ENCODE results near the gene HECTD1. TPM values are rescaled to one million over a fixed set of nuclear protein-coding genes. Genes with fewer than 3 reads are reported as not detected.

The HECTD1 gene
- total RNA-seq, 1 donor from 2014 or later = 234 TPM

- Histone ChIP-seq H3K4me3 (ENCODE audit: low read length in 3 of 3) (no peak overlapping the region), H3K9me3 (ENCODE audit: control insufficient read depth in 3 of 3, low read length in 3 of 3) (no peaks in the 10 kb centered on the region), H3K9ac (ENCODE audit: low read depth in 1 of 3, low read length in 3 of 3) (peak overlapping the region in 2 of 3 donors; percentile 9 to 33), H3K27ac (ENCODE audit: low read depth, low read length) (peak overlapping the region; percentile 85), H3K36me3 (ENCODE audit: control insufficient read depth in 3 of 3, insufficient read depth in 3 of 3, low read length in 3 of 3) (no peaks in the 10 kb centered on the region), H3K27me3 (ENCODE audit: control insufficient read depth in 3 of 3, insufficient read depth in 3 of 3, low read length in 3 of 3) (no peaks in the 10 kb centered on the region), H3K4me1 (ENCODE audit: control insufficient read depth in 3 of 3, insufficient read depth in 3 of 3, low read length in 3 of 3) (peaks cover 0 to 4% (median 2%) of the 10 kb centered on the region in 3 donors)
Observed at GRCh38 chr14:31229009-31229408, 21.4 kb upstream of the HECTD1 start.

DNA sequence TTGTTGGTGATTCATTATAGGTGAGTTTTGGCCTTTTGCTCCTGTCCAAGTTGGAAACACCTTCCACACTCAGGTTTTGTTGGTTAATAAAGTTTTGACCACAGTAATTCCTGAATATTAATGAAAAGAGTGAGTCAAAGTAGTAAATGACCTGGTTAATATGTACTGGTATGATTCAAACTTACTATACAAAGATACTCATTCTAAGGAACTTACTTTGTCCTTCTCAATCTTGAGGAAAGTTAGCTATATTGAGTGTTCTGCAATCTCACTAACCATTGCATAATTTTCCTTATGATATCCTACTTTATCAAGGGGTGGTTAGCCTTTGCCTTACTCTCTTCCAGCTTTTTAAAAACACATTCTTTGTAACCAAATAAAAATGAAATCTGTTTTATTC, 20.9 kb upstream of the HECTD1 start:
- H3K27ac ChIP-seq (ENCODE audit: low read depth, low read length) = peak overlapping the region; percentile 85

GRCh38 chr14:31224808-31225207, 17.2 kb upstream of the HECTD1 start:
- Histone ChIP-seq H3K4me1 (ENCODE audit: control insufficient read depth in 3 of 3, insufficient read depth in 3 of 3, low read length in 3 of 3) (peaks cover 0 to 4% (median under 1%) of the 10 kb centered on the region in 3 donors), H3K4me3 (ENCODE audit: low read length in 3 of 3) (no peak overlapping the region)

More for the DNA sequence above, 20.9 kb upstream of the HECTD1 start:
- Histone ChIP-seq H3K9ac (ENCODE audit: low read depth in 1 of 3, low read length in 3 of 3) (no peak overlapping the region), H3K9me3 (ENCODE audit: control insufficient read depth in 3 of 3, low read length in 3 of 3) (no peaks in the 10 kb centered on the region), H3K27me3 (ENCODE audit: control insufficient read depth in 3 of 3, insufficient read depth in 3 of 3, low read length in 3 of 3) (no peaks in the 10 kb centered on the region), H3K4me3 (ENCODE audit: low read length in 3 of 3) (no peak overlapping the region), H3K4me1 (ENCODE audit: control insufficient read depth in 3 of 3, insufficient read depth in 3 of 3, low read length in 3 of 3) (peaks cover 0 to 4% (median 2%) of the 10 kb centered on the region in 3 donors), H3K36me3 (ENCODE audit: control insufficient read depth in 3 of 3, insufficient read depth in 3 of 3, low read length in 3 of 3) (no peaks in the 10 kb centered on the region)

GRCh38 chr14:31223331-31223730, 15.7 kb upstream of the HECTD1 start:
- no peaks in the 10 kb centered on the region for H3K27me3 ChIP-seq (ENCODE audit: control insufficient read depth in 3 of 3, insufficient read depth in 3 of 3, low read length in 3 of 3)
- H3K4me1 ChIP-seq (ENCODE audit: control insufficient read depth in 3 of 3, insufficient read depth in 3 of 3, low read length in 3 of 3) = no peaks in the 10 kb centered on the region

More at GRCh38 chr14:31224808-31225207, 17.2 kb upstream of the HECTD1 start:
- Histone ChIP-seq H3K27ac (ENCODE audit: low read depth, low read length) (no peak overlapping the region), H3K36me3 (ENCODE audit: control insufficient read depth in 3 of 3, insufficient read depth in 3 of 3, low read length in 3 of 3) (no peaks in the 10 kb centered on the region), H3K9ac (ENCODE audit: low read depth in 1 of 3, low read length in 3 of 3) (no peak overlapping the region), H3K27me3 (ENCODE audit: control insufficient read depth in 3 of 3, insufficient read depth in 3 of 3, low read length in 3 of 3) (no peaks in the 10 kb centered on the region), H3K9me3 (ENCODE audit: control insufficient read depth in 3 of 3, low read length in 3 of 3) (no peaks in the 10 kb centered on the region)

DNA sequence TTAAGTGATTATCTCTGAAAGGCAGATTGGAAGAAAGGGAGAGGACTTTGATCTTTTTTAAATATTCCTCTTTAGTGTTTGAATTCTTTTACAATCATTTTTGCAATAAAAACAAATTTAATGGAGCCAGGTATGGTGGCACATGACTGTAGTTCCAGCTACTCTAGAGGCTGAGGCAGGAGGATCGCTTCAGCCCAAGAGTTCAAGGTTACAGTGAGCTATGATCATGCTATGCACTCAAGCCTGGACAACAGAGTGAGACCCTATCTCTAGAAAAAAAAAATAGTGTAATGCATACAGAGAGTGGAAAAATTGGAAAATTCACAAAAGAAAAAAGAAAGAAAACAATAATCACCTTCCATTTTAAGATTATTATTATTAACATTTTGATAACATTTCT, 15.2 kb upstream of the HECTD1 start:
- H3K27ac ChIP-seq (ENCODE audit: low read depth, low read length) = no peak overlapping the region
- no peak overlapping the region for H3K4me3 ChIP-seq (ENCODE audit: low read length in 3 of 3)
- H3K36me3 ChIP-seq (ENCODE audit: control insufficient read depth in 3 of 3, insufficient read depth in 3 of 3, low read length in 3 of 3) = no peaks in the 10 kb centered on the region
- no peaks in the 10 kb centered on the region for H3K9me3 ChIP-seq (ENCODE audit: control insufficient read depth in 3 of 3, low read length in 3 of 3)
- H3K4me1 ChIP-seq (ENCODE audit: control insufficient read depth in 3 of 3, insufficient read depth in 3 of 3, low read length in 3 of 3) = no peaks in the 10 kb centered on the region
- no peak overlapping the region for H3K9ac ChIP-seq (ENCODE audit: low read depth in 1 of 3, low read length in 3 of 3)
- no peaks in the 10 kb centered on the region for H3K27me3 ChIP-seq (ENCODE audit: control insufficient read depth in 3 of 3, insufficient read depth in 3 of 3, low read length in 3 of 3)

More at GRCh38 chr14:31223331-31223730, 15.7 kb upstream of the HECTD1 start:
- Histone ChIP-seq H3K9me3 (ENCODE audit: control insufficient read depth in 3 of 3, low read length in 3 of 3) (no peaks in the 10 kb centered on the region), H3K27ac (ENCODE audit: low read depth, low read length) (no peak overlapping the region), H3K4me3 (ENCODE audit: low read length in 3 of 3) (no peak overlapping the region), H3K9ac (ENCODE audit: low read depth in 1 of 3, low read length in 3 of 3) (no peak overlapping the region), H3K36me3 (ENCODE audit: control insufficient read depth in 3 of 3, insufficient read depth in 3 of 3, low read length in 3 of 3) (no peaks in the 10 kb centered on the region)

GRCh38 chr14:31221266-31221665, 13.7 kb upstream of the HECTD1 start:
- Histone ChIP-seq H3K36me3 (ENCODE audit: control insufficient read depth in 3 of 3, insufficient read depth in 3 of 3, low read length in 3 of 3) (no peaks in the 10 kb centered on the region), H3K9ac (ENCODE audit: low read depth in 1 of 3, low read length in 3 of 3) (no peak overlapping the region), H3K27ac (ENCODE audit: low read depth, low read length) (no peak overlapping the region), H3K27me3 (ENCODE audit: control insufficient read depth in 3 of 3, insufficient read depth in 3 of 3, low read length in 3 of 3) (no peaks in the 10 kb centered on the region), H3K4me1 (ENCODE audit: control insufficient read depth in 3 of 3, insufficient read depth in 3 of 3, low read length in 3 of 3) (no peaks in the 10 kb centered on the region), H3K9me3 (ENCODE audit: control insufficient read depth in 3 of 3, low read length in 3 of 3) (no peaks in the 10 kb centered on the region), H3K4me3 (ENCODE audit: low read length in 3 of 3) (no peak overlapping the region)

DNA sequence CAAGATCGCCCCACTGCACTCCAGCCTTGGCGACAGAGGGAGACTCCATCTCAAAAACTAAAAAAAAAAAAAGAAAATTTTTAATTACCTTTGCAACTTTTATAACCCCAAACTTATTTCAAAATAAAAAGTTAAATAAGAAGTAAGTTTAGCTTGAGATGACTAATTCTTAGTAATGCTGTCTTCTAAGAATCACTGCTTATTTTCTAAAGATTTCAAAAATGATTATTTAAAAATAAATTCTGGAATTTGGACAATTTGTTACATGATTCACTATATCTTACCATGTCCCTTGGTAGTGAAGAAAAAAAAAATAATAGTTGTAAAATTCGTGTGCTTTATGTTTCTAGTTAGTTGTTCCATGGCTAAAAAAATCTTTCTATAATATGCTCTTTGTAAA, 11.6 kb upstream of the HECTD1 start:
- no peak overlapping the region for H3K4me3 ChIP-seq (ENCODE audit: low read length in 3 of 3)
- H3K4me1 ChIP-seq (ENCODE audit: control insufficient read depth in 3 of 3, insufficient read depth in 3 of 3, low read length in 3 of 3) = no peaks in the 10 kb centered on the region
- H3K9me3 ChIP-seq (ENCODE audit: control insufficient read depth in 3 of 3, low read length in 3 of 3) = no peaks in the 10 kb centered on the region
- H3K9ac ChIP-seq (ENCODE audit: low read depth in 1 of 3, low read length in 3 of 3) = no peak overlapping the region
- no peak overlapping the region for H3K27ac ChIP-seq (ENCODE audit: low read depth, low read length)
- H3K27me3 ChIP-seq (ENCODE audit: control insufficient read depth in 3 of 3, insufficient read depth in 3 of 3, low read length in 3 of 3) = no peaks in the 10 kb centered on the region
- H3K36me3 ChIP-seq (ENCODE audit: control insufficient read depth in 3 of 3, insufficient read depth in 3 of 3, low read length in 3 of 3) = no peaks in the 10 kb centered on the region

- Histone ChIP-seq H3K9ac (ENCODE audit: low read depth in 1 of 3, low read length in 3 of 3) (no peak overlapping the region), H3K9me3 (ENCODE audit: control insufficient read depth in 3 of 3, low read length in 3 of 3) (no peaks in the 10 kb centered on the region), H3K27me3 (ENCODE audit: control insufficient read depth in 3 of 3, insufficient read depth in 3 of 3, low read length in 3 of 3) (no peaks in the 10 kb centered on the region), H3K4me3 (ENCODE audit: low read length in 3 of 3) (no peak overlapping the region), H3K4me1 (ENCODE audit: control insufficient read depth in 3 of 3, insufficient read depth in 3 of 3, low read length in 3 of 3) (no peaks in the 10 kb centered on the region), H3K27ac (ENCODE audit: low read depth, low read length) (no peak overlapping the region), H3K36me3 (ENCODE audit: control insufficient read depth in 3 of 3, insufficient read depth in 3 of 3, low read length in 3 of 3) (no peaks in the 10 kb centered on the region)
Observed at GRCh38 chr14:31216359-31216758, 8.8 kb upstream of the HECTD1 start.

- Histone ChIP-seq H3K4me1 (ENCODE audit: control insufficient read depth in 3 of 3, insufficient read depth in 3 of 3, low read length in 3 of 3) (peaks cover 0 to 8% (median 7%) of the 10 kb centered on the region in 3 donors), H3K27ac (ENCODE audit: low read depth, low read length) (no peak overlapping the region), H3K36me3 (ENCODE audit: control insufficient read depth in 3 of 3, insufficient read depth in 3 of 3, low read length in 3 of 3) (no peaks in the 10 kb centered on the region), H3K4me3 (ENCODE audit: low read length in 3 of 3) (no peak overlapping the region), H3K9ac (ENCODE audit: low read depth in 1 of 3, low read length in 3 of 3) (no peak overlapping the region), H3K9me3 (ENCODE audit: control insufficient read depth in 3 of 3, low read length in 3 of 3) (no peaks in the 10 kb centered on the region), H3K27me3 (ENCODE audit: control insufficient read depth in 3 of 3, insufficient read depth in 3 of 3, low read length in 3 of 3) (no peaks in the 10 kb centered on the region)
Observed at GRCh38 chr14:31212893-31213292, 5.3 kb upstream of the HECTD1 start.

GRCh38 chr14:31209605-31210004, 2.0 kb upstream of the HECTD1 start:
- H3K4me3 ChIP-seq (ENCODE audit: low read length in 3 of 3) = no peak overlapping the region
- no peaks in the 10 kb centered on the region for H3K9me3 ChIP-seq (ENCODE audit: control insufficient read depth in 3 of 3, low read length in 3 of 3)
- no peak overlapping the region for H3K27ac ChIP-seq (ENCODE audit: low read depth, low read length)
- peaks cover 0 to 20% (median 8%) of the 10 kb centered on the region in 3 donors for H3K4me1 ChIP-seq (ENCODE audit: control insufficient read depth in 3 of 3, insufficient read depth in 3 of 3, low read length in 3 of 3)
- no peaks in the 10 kb centered on the region for H3K36me3 ChIP-seq (ENCODE audit: control insufficient read depth in 3 of 3, insufficient read depth in 3 of 3, low read length in 3 of 3)
- no peaks in the 10 kb centered on the region for H3K27me3 ChIP-seq (ENCODE audit: control insufficient read depth in 3 of 3, insufficient read depth in 3 of 3, low read length in 3 of 3)
- no peak overlapping the region for H3K9ac ChIP-seq (ENCODE audit: low read depth in 1 of 3, low read length in 3 of 3)

Data from skeletal muscle tissue (tissue), 4 donors.